ENCODE data around the gene PDCD4.

Gene PDCD4

DNA sequence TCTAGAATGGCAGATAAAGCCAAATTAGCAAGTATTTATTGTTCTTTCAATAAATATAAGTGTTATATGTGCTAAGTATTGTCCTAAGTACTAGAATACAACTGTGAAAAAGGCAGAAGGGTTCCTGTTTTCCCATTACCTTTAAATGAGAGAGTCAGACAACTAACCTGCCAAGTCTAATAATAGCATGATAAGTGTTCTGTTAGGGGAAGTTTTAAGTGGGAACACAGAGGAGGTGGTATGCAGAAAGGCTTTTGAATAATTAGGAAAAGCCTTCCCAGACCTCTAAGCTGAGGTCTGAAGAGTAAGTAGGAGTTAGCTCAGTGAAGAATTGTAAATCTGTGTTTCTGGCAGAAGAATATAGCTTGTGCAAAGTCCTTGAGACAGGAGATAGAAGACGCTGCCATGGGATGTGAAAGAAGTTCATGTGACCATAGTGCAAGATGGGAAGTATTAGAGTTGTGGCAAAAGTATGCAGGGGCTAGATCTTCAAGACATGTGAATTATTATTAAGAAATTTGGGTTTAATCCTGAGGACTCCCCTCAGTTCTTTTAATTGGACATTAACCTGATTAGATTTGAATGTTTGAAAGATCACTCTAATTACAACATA, 60.1 kb downstream of the PDCD4 start:
- TF ChIP-seq, protein P1, sequence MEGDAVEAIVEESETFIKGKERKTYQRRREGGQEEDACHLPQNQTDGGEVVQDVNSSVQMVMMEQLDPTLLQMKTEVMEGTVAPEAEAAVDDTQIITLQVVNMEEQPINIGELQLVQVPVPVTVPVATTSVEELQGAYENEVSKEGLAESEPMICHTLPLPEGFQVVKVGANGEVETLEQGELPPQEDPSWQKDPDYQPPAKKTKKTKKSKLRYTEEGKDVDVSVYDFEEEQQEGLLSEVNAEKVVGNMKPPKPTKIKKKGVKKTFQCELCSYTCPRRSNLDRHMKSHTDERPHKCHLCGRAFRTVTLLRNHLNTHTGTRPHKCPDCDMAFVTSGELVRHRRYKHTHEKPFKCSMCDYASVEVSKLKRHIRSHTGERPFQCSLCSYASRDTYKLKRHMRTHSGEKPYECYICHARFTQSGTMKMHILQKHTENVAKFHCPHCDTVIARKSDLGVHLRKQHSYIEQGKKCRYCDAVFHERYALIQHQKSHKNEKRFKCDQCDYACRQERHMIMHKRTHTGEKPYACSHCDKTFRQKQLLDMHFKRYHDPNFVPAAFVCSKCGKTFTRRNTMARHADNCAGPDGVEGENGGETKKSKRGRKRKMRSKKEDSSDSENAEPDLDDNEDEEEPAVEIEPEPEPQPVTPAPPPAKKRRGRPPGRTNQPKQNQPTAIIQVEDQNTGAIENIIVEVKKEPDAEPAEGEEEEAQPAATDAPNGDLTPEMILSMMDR (IDR thresholded peaks at IDR 0.05; ENCODE audit: extremely low read depth, missing control alignments): no peak
- DNase-seq (ENCODE audit: low spot score): no peak

DNA sequence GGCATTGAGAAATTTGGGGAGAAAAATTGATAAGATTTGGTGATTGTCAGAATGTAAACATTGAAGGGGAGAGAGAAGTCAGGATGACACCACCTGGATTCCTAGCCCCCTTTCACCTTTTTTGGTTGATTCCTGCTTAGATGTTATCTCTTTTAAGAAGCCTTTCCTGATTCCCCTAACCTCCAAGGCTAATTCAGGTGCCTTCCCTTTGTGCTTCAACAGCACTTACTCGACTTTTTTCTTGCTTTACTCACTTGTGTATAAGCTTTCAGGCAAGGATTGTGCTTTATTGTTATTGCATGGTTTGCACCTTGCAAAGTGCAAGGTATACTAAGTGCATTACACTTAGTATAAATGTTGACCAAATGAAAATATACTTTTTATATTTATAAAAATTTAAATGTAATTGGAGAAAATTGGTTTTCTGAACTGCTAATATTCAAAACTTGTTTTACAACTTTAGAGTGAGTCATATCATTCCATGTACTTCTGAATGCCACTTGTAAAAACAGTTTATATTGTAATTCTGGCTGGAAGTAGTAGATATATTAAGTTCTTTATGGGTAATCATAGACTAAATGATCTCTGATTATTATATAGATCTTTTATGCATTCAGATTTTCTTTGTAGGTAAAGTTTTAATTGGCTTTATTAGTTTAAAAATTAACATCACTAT, 60.9 kb downstream of the PDCD4 start:
- no peak for DNase-seq (ENCODE audit: low spot score)
- TF ChIP-seq, protein P1 (IDR thresholded peaks at IDR 0.05; ENCODE audit: extremely low read depth, missing control alignments): no peak

DNA sequence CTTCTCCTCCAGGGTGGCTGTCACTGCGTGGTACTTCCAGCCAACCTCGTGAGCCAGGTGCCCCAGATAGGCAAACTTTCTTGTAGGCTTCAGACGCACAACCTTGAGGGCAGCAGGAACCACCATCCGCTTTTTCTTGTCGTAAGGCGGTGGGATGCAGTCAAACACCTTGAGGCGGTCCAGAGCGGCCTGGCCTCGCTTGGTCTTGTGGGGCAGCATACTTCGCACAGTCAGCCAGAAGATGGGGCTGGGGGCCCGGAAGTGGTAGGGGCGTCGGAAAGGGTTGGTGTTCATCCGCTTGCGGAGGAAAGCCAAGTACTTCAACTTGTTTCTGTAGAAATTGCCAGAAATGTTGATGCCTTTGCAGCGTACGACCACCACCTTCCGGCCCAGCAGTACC, 65.0 kb downstream of the PDCD4 start:
- TF ChIP-seq, protein P1 (IDR thresholded peaks at IDR 0.05; ENCODE audit: extremely low read depth, missing control alignments): no peak

DNA sequence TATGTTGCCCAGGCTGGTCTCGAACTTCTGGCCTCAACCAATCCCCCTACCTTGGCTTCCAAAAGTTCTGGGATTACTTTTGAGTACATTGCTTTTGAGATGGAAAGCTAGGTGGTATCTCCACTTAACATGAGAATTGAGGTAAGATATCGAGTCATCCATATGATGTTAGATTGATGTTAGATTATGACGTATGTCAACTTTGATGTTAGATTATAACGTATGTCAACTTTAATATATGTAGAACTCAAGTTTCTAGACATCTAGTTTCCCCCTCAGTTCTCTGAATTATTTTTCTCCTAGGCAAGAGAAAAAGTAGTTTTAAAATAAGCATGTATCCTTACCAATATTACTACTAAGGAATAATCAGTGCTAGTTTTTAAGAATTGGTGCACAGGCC, 67.7 kb downstream of the PDCD4 start:
- no peak for DNase-seq (ENCODE audit: low spot score)
- TF ChIP-seq, protein P1 (IDR thresholded peaks at IDR 0.05; ENCODE audit: extremely low read depth, missing control alignments): no peak

More for the DNA sequence above, 65.0 kb downstream of the PDCD4 start:
- DNase-seq (ENCODE audit: low spot score): no peak

DNA sequence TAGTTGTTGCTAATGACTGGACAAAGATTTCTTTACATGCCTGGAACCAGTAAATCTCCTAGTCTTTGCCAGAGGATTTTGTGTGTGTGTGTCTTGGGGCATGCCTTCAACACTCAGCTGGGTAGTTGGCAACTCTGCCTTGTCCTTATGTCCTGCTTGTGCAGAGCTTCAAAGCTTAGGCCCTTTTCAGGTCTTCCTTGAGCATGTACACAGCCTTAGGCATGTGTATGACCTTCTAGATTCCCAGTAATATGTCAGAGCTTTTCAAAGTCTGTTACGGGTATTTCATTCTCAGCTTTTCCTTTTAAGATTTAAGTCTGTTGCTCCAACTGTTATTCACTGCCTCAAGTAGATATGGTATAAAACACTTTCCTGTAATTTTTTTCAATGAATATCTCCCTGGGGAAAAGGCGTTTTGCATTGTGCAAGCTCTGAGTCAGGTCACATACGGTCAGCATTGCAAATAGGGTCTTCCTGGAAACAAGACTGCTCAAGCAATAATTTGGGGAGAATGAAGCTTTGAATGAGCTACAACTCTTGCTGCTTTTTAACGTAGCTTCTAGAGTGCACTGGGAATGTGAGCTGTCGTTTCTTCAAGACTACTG, 73.2 kb downstream of the PDCD4 start:
- TF ChIP-seq, protein P1 (IDR thresholded peaks at IDR 0.05; ENCODE audit: extremely low read depth, missing control alignments): no peak
- DNase-seq (ENCODE audit: low spot score): no peak

DNA sequence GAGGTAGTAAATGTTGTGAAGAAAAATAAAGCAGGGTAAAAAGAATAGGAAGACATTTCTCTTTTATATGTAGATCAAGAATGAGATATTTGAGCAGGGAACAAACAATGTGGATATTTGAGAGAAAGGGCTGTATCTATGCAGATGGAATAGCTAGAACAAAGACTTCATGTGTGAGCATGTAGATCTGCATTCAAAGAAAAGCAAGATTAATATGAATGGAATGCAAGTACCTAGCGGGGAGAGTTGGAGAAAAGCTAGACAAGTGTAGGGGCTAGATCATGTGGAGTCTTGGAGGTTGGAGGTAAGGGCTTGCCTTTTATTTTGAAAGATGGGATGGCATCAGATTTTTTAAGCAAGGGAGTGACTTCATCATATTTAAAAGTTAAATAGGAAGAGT, 74.8 kb downstream of the PDCD4 start:
- TF ChIP-seq, protein P1 (IDR thresholded peaks at IDR 0.05; ENCODE audit: extremely low read depth, missing control alignments): no peak
- DNase-seq (ENCODE audit: low spot score): no peak

DNA sequence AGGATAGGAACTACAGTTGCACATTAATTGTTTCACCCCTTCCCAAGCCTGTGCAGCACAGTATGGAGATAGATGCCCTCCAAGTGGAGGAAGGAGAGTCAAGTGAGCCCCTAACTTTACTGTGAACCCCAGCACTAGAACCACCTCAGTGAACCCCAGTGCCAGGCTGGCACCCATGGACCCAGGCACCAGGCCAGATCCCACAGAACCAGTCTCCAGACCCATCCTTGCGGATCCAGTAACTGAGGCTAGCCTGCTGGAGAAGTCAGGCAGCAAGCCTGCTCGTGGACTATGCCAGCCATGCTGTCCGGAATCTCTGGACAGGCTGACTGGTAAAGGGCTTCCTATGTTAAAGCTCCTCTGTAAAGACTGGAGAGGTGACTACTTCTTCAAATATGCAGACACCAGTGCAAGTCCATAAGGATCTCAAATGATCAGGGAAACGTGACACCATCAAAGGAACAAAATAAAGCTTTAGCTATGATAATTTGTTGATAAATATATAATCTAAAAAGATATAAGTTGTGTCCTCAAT, 75.4 kb downstream of the PDCD4 start:
- TF ChIP-seq, protein P1 (IDR thresholded peaks at IDR 0.05; ENCODE audit: extremely low read depth, missing control alignments): no peak
- DNase-seq (ENCODE audit: low spot score): no peak

Measured in GM20000 (cell line).